HEK293 (cell line): ENCODE results near the gene ASB4.
A peak's percentile ranks its signal among the peaks of the same experiment; 100 is the strongest.

ENCODE experiments used
- CTCF ChIA-PET: fragments of 350-600 bp; formaldehyde crosslinking; extraction: SDS; loops from one replicate; lab custom pipeline; 2021; ENCODE audit warnings: antibody characterized with exemption; lab: Yijun Ruan, JAX
- POLR2A ChIA-PET: fragments of 300-600 bp; formaldehyde crosslinking; extraction: SDS; loops from one replicate; lab custom pipeline; 2020; ENCODE audit warnings: antibody characterized with exemption, inconsistent platforms; lab: Yijun Ruan, JAX
- H3K27ac ChIP-seq: fragments of 200-500 bp; sonication (Bioruptor generic); 2 replicates; pipeline ENCODE4 v1.5.1; 2014; ENCODE audit warnings: low read depth, low read length, control low read depth, inconsistent platforms; ENCODE audit errors: extremely low read depth
- H3K36me3 ChIP-seq, 2 experiments: fragments of 200-500 bp in 1 of 2; sonication (Bioruptor generic) in 1 of 2; 1 replicate in 1 of 2; 2 replicates in 1 of 2; pipeline ENCODE4 v1.5.1; 2014 to 2017; ENCODE audit warnings: inconsistent platforms in 2 of 2, low read length in 2 of 2; ENCODE audit not compliant: control insufficient read depth in 2 of 2, insufficient read depth in 1 of 2
- H3K4me1 ChIP-seq: fragments of 200-500 bp; sonication (Bioruptor generic); 2 replicates; pipeline ENCODE4 v1.5.1; 2014; ENCODE audit warnings: mild to moderate bottlenecking, low read length, inconsistent platforms; ENCODE audit not compliant: control insufficient read depth, insufficient read depth
- H3K4me3 ChIP-seq: 2 replicates; pipeline ENCODE4 v1.5.1; 2011; ENCODE audit warnings: low read depth, mild to moderate bottlenecking, control low read depth, low read length, moderate library complexity
- H3K9me3 ChIP-seq: fragments of 200-500 bp; sonication (Bioruptor generic); 2 replicates; pipeline ENCODE4 v1.5.1; 2014; ENCODE audit warnings: low read depth, low read length, inconsistent platforms; ENCODE audit not compliant: control insufficient read depth, insufficient read depth
- CTCF ChIP-seq: fragments of 450-650 bp; formaldehyde crosslinking; IDR thresholded peaks from 2 replicates; pipeline ENCODE4 v1.5.1; 2016; ENCODE audit warnings: missing biosample characterization, missing genetic modification characterization
- IKZF3 ChIP-seq: fragments of 450-650 bp; IDR thresholded peaks from 2 replicates; pipeline ENCODE4 v1.5.0; 2018; ENCODE audit warnings: missing biosample characterization, mild to moderate bottlenecking, missing genetic modification characterization, moderate library complexity
- PRDM10 ChIP-seq: fragments of 450-650 bp; formaldehyde crosslinking; IDR thresholded peaks from 2 replicates; pipeline ENCODE4 v1.5.1; 2016; ENCODE audit warnings: missing biosample characterization, missing genetic modification characterization
- SETDB1 ChIP-seq: IDR thresholded peaks from one replicate; pipeline ENCODE4 v1.6.1; 2017; ENCODE audit warnings: mild to moderate bottlenecking, low read length, moderate library complexity, mixed read lengths; ENCODE audit not compliant: insufficient read length
- ZBTB17 ChIP-seq: fragments of 450-650 bp; formaldehyde crosslinking; IDR thresholded peaks from 2 replicates; pipeline ENCODE4 v1.5.1; 2016; ENCODE audit warnings: missing biosample characterization, missing genetic modification characterization
- ZNF362 ChIP-seq: fragments of 450-650 bp; formaldehyde crosslinking; IDR thresholded peaks from 2 replicates; pipeline ENCODE4 v1.5.1; 2016; ENCODE audit warnings: missing biosample characterization, missing genetic modification characterization
- ZNF394 ChIP-seq: fragments of 450-650 bp; formaldehyde crosslinking; IDR thresholded peaks from 2 replicates; pipeline ENCODE4 v1.5.1; 2016; ENCODE audit warnings: missing biosample characterization, missing genetic modification characterization, mild to moderate bottlenecking, moderate library complexity, borderline replicate concordance
- ZNF48 ChIP-seq: fragments of 450-650 bp; formaldehyde crosslinking; IDR thresholded peaks from 2 replicates; pipeline ENCODE4 v1.5.1; 2016; ENCODE audit warnings: missing biosample characterization, missing genetic modification characterization
- ZNF521 ChIP-seq: fragments of 450-650 bp; formaldehyde crosslinking; IDR thresholded peaks from 2 replicates; pipeline ENCODE4 v1.5.1; 2017; ENCODE audit warnings: missing biosample characterization, mild to moderate bottlenecking, missing genetic modification characterization
- ZNF610 ChIP-seq: fragments of 450-650 bp; formaldehyde crosslinking; IDR thresholded peaks from 2 replicates; pipeline ENCODE4 v1.5.1; 2016; ENCODE audit warnings: missing biosample characterization, missing genetic modification characterization, borderline replicate concordance
- ZNF654 ChIP-seq: fragments of 450-650 bp; formaldehyde crosslinking; IDR thresholded peaks from 2 replicates; pipeline ENCODE4 v1.5.1; 2016; ENCODE audit warnings: low read depth, missing biosample characterization, missing genetic modification characterization
- TF ChIP-seq, protein P1 (sequence below): fragments of 450-650 bp; formaldehyde crosslinking; conservative IDR thresholded peaks from 2 replicates; pipeline ENCODE4 v1.5.1; 2016; ENCODE audit warnings: low read depth, missing biosample characterization, missing genetic modification characterization
- TF ChIP-seq, protein P2 (sequence below): fragments of 450-650 bp; formaldehyde crosslinking; IDR thresholded peaks from 2 replicates; pipeline ENCODE4 v1.5.1; 2016; ENCODE audit warnings: missing biosample characterization, missing genetic modification characterization
- TF ChIP-seq, protein P3 (sequence below): fragments of 450-650 bp; formaldehyde crosslinking; IDR thresholded peaks from 2 replicates; pipeline ENCODE4 v1.5.1; 2017; ENCODE audit warnings: missing biosample characterization, missing genetic modification characterization

ASB4 gene

GRCh38 chr7:95476072-95476847 is 9.5 kb upstream of the ASB4 start (continued):
- TF ChIP-seq PRDM10 (tag by site-specific recombination) (no peak), ZNF394 (no peak), IKZF3 (tag by site-specific recombination) (no peak), ZNF48 (tag by site-specific recombination) (no peak), ZNF521 (no peak)
- TF ChIP-seq, all 188 proteins: peak for 0

DNA sequence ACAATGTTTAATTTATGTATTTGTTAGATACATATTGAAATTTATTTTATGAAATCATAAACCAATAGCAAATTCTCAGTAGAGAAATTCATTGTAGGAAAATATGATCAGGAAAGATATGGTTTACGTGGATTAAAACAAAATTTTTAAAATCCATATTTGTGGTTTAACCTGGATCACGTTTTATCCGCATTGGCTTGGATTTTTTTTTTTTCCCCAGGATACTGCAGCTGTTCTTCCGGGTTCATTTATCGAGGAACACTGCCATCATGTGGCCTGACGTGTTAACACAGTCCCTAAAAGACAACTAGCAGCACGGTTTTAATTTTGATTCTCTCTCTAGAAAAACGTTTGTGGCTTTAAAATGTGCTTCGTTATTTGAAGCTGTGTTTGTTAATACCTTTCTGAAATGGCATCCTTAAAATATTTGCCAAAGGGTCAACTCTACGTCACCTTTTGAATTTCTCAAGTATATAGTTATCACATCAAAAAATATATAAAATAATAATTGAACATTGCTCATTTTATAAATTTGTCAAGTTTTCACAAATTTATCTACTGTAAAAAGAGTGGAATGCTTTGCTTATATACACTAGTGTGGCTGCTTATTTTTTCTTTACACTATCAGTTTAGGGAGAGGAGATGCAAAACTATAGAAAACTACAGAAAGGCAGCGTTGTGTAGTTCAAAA is 8.7 kb upstream of the ASB4 start:
- no peaks in the 10 kb centered on the region for H3K9me3 ChIP-seq
- POLR2A ChIA-PET: interaction anchor here (0.7 kb wide), 1 partner anchor 230 kb away, joined by 4 read pairs; no protein-coding TSS in a partner anchor
- no peak overlapping the region for H3K27ac ChIP-seq
- no peaks in the 10 kb centered on the region for H3K4me1 ChIP-seq
- H3K36me3 ChIP-seq: no peaks in the 10 kb centered on the region
- CTCF ChIA-PET: interaction anchor here (0.6 to 3.4 kb wide), 57 partner anchors 8 to 1767 kb away, joined by 3 to 28 read pairs (median 4); partner anchors contain the start of genes ASB4, COL1A2 and PON2
- no peak overlapping the region for H3K4me3 ChIP-seq
- TF ChIP-seq ZBTB17 (tag by site-specific recombination) (no peak), CTCF (tag by site-specific recombination) (peak; percentile 72; the same call in 1 of the 2 replicates), ZNF610 (no peak), SETDB1 (no peak), ZNF362 (tag by site-specific recombination) (peak; percentile 93), ZNF654 (tag by site-specific recombination) (peak; percentile 98), ZNF521 (no peak)
- TF ChIP-seq, protein P1, sequence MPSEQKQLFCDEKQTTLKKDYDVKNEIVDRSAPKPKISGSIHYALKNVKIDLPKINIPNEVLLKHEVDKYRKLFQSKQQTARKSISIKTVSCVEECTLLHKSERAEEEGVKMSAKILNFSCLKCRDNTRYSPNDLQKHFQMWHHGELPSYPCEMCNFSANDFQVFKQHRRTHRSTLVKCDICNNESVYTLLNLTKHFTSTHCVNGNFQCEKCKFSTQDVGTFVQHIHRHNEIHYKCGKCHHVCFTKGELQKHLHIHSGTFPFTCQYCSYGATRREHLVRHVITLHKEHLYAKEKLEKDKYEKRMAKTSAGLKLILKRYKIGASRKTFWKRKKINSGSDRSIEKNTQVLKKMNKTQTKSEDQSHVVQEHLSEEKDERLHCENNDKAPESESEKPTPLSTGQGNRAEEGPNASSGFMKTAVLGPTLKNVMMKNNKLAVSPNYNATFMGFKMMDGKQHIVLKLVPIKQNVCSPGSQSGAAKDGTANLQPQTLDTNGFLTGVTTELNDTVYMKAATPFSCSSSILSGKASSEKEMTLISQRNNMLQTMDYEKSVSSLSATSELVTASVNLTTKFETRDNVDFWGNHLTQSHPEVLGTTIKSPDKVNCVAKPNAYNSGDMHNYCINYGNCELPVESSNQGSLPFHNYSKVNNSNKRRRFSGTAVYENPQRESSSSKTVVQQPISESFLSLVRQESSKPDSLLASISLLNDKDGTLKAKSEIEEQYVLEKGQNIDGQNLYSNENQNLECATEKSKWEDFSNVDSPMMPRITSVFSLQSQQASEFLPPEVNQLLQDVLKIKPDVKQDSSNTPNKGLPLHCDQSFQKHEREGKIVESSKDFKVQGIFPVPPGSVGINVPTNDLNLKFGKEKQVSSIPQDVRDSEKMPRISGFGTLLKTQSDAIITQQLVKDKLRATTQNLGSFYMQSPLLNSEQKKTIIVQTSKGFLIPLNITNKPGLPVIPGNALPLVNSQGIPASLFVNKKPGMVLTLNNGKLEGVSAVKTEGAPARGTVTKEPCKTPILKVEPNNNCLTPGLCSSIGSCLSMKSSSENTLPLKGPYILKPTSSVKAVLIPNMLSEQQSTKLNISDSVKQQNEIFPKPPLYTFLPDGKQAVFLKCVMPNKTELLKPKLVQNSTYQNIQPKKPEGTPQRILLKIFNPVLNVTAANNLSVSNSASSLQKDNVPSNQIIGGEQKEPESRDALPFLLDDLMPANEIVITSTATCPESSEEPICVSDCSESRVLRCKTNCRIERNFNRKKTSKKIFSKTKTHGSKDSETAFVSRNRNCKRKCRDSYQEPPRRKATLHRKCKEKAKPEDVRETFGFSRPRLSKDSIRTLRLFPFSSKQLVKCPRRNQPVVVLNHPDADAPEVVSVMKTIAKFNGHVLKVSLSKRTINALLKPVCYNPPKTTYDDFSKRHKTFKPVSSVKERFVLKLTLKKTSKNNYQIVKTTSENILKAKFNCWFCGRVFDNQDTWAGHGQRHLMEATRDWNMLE (tag by site-specific recombination): 0 out of 2 replicates have a peak, but pooled peaks have one; percentile 52
- TF ChIP-seq, protein P2, sequence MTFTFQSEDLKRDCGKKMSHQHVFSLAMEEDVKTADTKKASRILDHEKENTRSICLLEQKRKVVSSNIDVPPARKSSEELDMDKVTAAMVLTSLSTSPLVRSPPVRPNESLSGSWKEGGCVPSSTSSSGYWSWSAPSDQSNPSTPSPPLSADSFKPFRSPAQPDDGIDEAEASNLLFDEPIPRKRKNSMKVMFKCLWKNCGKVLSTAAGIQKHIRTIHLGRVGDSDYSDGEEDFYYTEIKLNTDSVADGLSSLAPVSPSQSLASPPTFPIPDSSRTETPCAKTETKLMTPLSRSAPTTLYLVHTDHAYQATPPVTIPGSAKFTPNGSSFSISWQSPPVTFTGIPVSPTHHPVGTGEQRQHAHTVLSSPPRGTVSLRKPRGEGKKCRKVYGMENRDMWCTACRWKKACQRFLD (tag by site-specific recombination): no peak
- TF ChIP-seq, protein P3, sequence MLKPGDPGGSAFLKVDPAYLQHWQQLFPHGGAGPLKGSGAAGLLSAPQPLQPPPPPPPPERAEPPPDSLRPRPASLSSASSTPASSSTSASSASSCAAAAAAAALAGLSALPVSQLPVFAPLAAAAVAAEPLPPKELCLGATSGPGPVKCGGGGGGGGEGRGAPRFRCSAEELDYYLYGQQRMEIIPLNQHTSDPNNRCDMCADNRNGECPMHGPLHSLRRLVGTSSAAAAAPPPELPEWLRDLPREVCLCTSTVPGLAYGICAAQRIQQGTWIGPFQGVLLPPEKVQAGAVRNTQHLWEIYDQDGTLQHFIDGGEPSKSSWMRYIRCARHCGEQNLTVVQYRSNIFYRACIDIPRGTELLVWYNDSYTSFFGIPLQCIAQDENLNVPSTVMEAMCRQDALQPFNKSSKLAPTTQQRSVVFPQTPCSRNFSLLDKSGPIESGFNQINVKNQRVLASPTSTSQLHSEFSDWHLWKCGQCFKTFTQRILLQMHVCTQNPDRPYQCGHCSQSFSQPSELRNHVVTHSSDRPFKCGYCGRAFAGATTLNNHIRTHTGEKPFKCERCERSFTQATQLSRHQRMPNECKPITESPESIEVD (tag by site-specific recombination): no peak; the same call in 1 of the 2 replicates
